K562 (cell line): Measurements from ENCODE around the gene PLTP. TPM values are rescaled to one million over a fixed set of nuclear protein-coding genes. Genes with fewer than 3 reads are reported as not detected.

Experiments
- BRF1 ChIP-seq: IDR thresholded peaks from 3 replicates; pipeline ENCODE4 v1.6.1; 2011; ENCODE audit warnings: borderline replicate concordance, mild to moderate bottlenecking; ENCODE audit not compliant: insufficient read length; ENCODE audit errors: extremely low read depth
- CHAMP1 ChIP-seq: fragments of 450-650 bp; IDR thresholded peaks from 2 replicates; pipeline ENCODE4 v1.6.1; 2016; ENCODE audit warnings: mild to moderate bottlenecking
- CHD1 ChIP-seq: fragments of 200-600 bp; sonication (generic); IDR thresholded peaks from one replicate; pipeline ENCODE4 v1.6.1; 2012; ENCODE audit warnings: mild to moderate bottlenecking, moderate library complexity, low read length, inconsistent platforms
- CTBP1 ChIP-seq: fragments of 450-650 bp; IDR thresholded peaks from 2 replicates; pipeline ENCODE4 v1.6.1; 2016; ENCODE audit warnings: borderline replicate concordance
- DPF2 ChIP-seq: fragments of 450-650 bp; IDR thresholded peaks from 2 replicates; pipeline ENCODE4 v1.6.1; 2016
- KHSRP ChIP-seq: fragments of 450-650 bp; IDR thresholded peaks from 2 replicates; pipeline ENCODE4 v1.6.1; 2017
- NONO ChIP-seq, 2 experiments: fragments of 200-400 bp in 1 of 2; fragments of 450-650 bp in 1 of 2; formaldehyde crosslinking in 1 of 2; IDR thresholded peaks; 2 replicates each; pipeline ENCODE4 v1.6.1; 2017; ENCODE audit warnings: low read depth in 2 of 2, mild to moderate bottlenecking in 2 of 2, moderate library complexity in 2 of 2, low read length in 1 of 2
- OTX1 ChIP-seq: fragments of 450-650 bp; formaldehyde crosslinking; IDR thresholded peaks from 2 replicates; pipeline ENCODE4 v1.4.0; 2022; ENCODE audit warnings: mild to moderate bottlenecking
- RBM39 ChIP-seq: fragments of 200-400 bp; formaldehyde crosslinking; optimal IDR thresholded peaks from 2 replicates; pipeline ENCODE3; 2018; ENCODE audit warnings: low read depth, low read length
- SMARCA4 ChIP-seq: fragments of 450-650 bp; IDR thresholded peaks from 2 replicates; pipeline ENCODE4 v1.6.1; 2016
- TAF15 ChIP-seq: fragments of 200-400 bp; formaldehyde crosslinking; IDR thresholded peaks from 2 replicates; pipeline ENCODE4 v1.6.1; 2017; ENCODE audit warnings: mild to moderate bottlenecking, low read depth, low read length, moderate library complexity
- TAF7 ChIP-seq: fragments of 450-650 bp; IDR thresholded peaks from 2 replicates; pipeline ENCODE4 v1.6.1; 2016; ENCODE audit warnings: missing genetic modification characterization, missing compliant biosample characterization
- ZNF184 ChIP-seq: sonication (generic); formaldehyde crosslinking; IDR thresholded peaks from 2 replicates; pipeline ENCODE4 v1.5.0; 2020; ENCODE audit warnings: missing genetic modification reagents
- ZNF318 ChIP-seq, 2 experiments: fragments of 450-650 bp; IDR thresholded peaks; 2 replicates each; pipeline ENCODE4 v1.6.1; 2016; ENCODE audit warnings: mild to moderate bottlenecking in 2 of 2, borderline replicate concordance in 1 of 2, low read depth in 1 of 2, moderate library complexity in 1 of 2
- ZNF324 ChIP-seq: fragments of 250-450 bp; sonication (Bioruptor Pico); IDR thresholded peaks from 2 replicates; pipeline ENCODE4 v1.4.0; 2020; ENCODE audit warnings: mild to moderate bottlenecking
- polyA plus RNA-seq, 8 experiments: library from polyadenylated mRNA; depleted of rRNA in 4 of 8; stranded (reverse) in 5 of 8; unstranded in 3 of 8; fragments of >200 nt; fragmentation: Nextera tagmentation in 2 of 8; fragmentation: Illumina TruSeq in 1 of 8; extraction: Ambion mirVana in 2 of 8; extraction: Trizol in 1 of 8; gene quantifications; 2 replicates each; pipeline versions ENCODE4 v1.2.1 to v1.2.3, GENCODE V29; 2011 to 2014; ENCODE audit warnings: inconsistent platforms in 1 of 8, missing spikeins in 1 of 8
- total RNA-seq, 7 experiments: library from RNA; depleted of rRNA in 6 of 7; stranded (reverse); fragments of >200 nt in 6 of 7; fragmentation: Illumina TruSeq in 2 of 7; extraction: Trizol in 2 of 7; gene quantifications; 2 replicates each; pipeline versions ENCODE4 v1.2.1 to v1.2.3, GENCODE V29; 2011 to 2021; ENCODE audit warnings: low replicate concordance in 1 of 7
- TF ChIP-seq, protein P1 (sequence below): fragments of 450-650 bp; formaldehyde crosslinking; IDR thresholded peaks from 2 replicates; pipeline ENCODE4 v1.4.0; 2020; ENCODE audit warnings: mild to moderate bottlenecking, moderate library complexity

The PLTP gene
- total and polyA plus RNA-seq, 9 of the 15 experiments (the other 6 are each of a cell fraction or from before 2014, with no cell fraction given) = 2.8 to 29.3 (median 17.6) TPM

DNA sequence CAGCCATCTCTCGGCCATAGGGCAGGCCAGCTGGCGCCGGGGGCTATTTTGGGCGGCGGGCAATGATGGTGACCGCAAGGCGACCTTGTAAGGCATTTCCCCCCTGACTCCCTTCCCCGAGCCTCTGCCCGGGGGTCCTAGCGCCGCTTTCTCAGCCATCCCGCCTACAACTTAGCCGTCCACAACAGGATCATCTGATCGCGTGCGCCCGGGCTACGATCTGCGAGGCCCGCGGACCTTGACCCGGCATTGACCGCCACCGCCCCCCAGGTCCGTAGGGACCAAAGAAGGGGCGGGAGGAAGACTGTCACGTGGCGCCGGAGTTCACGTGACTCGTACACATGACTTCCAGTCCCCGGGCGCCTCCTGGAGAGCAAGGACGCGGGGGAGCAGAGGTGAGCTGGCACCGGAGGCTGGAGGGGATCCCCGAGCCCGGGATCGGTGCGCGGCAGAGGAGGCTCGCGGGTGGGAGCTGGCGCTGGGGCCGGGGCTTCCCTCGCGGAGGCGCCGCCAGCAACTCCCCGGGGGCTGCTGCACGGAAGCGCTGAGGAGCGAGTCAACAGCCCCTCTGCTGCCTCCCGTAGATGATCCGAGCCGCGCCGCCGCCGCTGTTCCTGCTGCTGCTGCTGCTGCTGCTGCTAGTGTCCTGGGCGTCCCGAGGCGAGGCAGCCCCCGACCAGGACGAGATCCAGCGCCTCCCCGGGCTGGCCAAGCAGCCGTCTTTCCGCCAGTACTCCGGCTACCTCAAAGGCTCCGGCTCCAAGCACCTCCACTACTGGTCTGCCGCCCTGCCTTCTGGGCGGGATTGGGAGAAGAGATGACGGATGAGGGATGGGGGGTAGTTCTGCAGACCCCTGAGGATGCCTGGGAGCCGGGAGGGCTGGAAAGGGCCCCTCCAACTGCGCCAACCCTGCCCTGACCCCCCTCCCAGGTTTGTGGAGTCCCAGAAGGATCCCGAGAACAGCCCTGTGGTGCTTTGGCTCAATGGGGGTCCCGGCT lies 20.7 kb downstream of the PLTP start, which contains the start of the genes CTSA and NEURL2 (continued):
- TF ChIP-seq, protein P1, sequence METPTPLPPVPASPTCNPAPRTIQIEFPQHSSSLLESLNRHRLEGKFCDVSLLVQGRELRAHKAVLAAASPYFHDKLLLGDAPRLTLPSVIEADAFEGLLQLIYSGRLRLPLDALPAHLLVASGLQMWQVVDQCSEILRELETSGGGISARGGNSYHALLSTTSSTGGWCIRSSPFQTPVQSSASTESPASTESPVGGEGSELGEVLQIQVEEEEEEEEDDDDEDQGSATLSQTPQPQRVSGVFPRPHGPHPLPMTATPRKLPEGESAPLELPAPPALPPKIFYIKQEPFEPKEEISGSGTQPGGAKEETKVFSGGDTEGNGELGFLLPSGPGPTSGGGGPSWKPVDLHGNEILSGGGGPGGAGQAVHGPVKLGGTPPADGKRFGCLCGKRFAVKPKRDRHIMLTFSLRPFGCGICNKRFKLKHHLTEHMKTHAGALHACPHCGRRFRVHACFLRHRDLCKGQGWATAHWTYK = no peak
- no peak for TF ChIP-seq TAF15
- no peak for TF ChIP-seq ZNF324 (CRISPR knock-in tag)
- no peak for TF ChIP-seq ZNF318 (IDR thresholded peaks at IDR 0.05; ENCODE audit: borderline replicate concordance in 1 of 2, low read depth in 1 of 2)
- no peak for TF ChIP-seq CHAMP1
- peak; percentile 37 for TF ChIP-seq TAF7 (tag)
- TF ChIP-seq NONO (IDR thresholded peaks at IDR 0.05; ENCODE audit: low read depth in 2 of 2, low read length in 1 of 2) = peak; percentile 10 to 47; a peak in 1 of 4 replicates
- TF ChIP-seq OTX1 = no peak; the same call in 1 of the 2 replicates
- TF ChIP-seq KHSRP = no peak
- TF ChIP-seq DPF2 = peak; percentile 35; the same call in 1 of the 2 replicates
- 0 out of 2 replicates have a peak, but pooled peaks have one; percentile 52 for TF ChIP-seq CTBP1
- TF ChIP-seq ZNF184 (CRISPR knock-in tag) = no peak
- no peak for TF ChIP-seq BRF1
- no peak for TF ChIP-seq RBM39
- no peak for TF ChIP-seq SMARCA4
- TF ChIP-seq CHD1 = no peak
